Fibroblast of lung (primary cell): ENCODE results near the gene GABPB1. TPM values are rescaled to one million over a fixed set of nuclear protein-coding genes. Genes with fewer than 3 reads are reported as not detected.

ENCODE experiments used
- DNase-seq, 2 donors: peaks; one replicate each; pipeline versions ENCODE4 v3.0.0 to v3.0.0-alpha.2; 2010; ENCODE audit warnings: low read depth in 2 of 2
- H2AFZ ChIP-seq: 2 replicates; pipeline ENCODE4 v1.5.1; 2012; ENCODE audit warnings: low read length, control low read depth, inconsistent platforms
- H3K27ac ChIP-seq: 2 replicates; pipeline ENCODE4 v1.5.1; 2011; ENCODE audit warnings: low read length, control low read depth; ENCODE audit not compliant: insufficient read depth
- H3K27me3 ChIP-seq: 2 replicates; pipeline ENCODE4 v1.5.1; 2011; ENCODE audit warnings: mild to moderate bottlenecking, low read length; ENCODE audit not compliant: control insufficient read depth, insufficient read depth
- H3K36me3 ChIP-seq: 2 replicates; pipeline ENCODE4 v1.5.1; 2011; ENCODE audit warnings: low read length; ENCODE audit not compliant: control insufficient read depth, insufficient read depth
- H3K4me1 ChIP-seq: 2 replicates; pipeline ENCODE4 v1.5.1; 2011; ENCODE audit warnings: low read length; ENCODE audit not compliant: control insufficient read depth, insufficient read depth; ENCODE audit errors: extremely low read depth
- H3K4me2 ChIP-seq: 2 replicates; pipeline ENCODE4 v1.5.1; 2011; ENCODE audit warnings: low read length, control low read depth; ENCODE audit not compliant: insufficient read depth; ENCODE audit errors: extremely low read depth
- H3K4me3 ChIP-seq, 4 experiments: fragments of 200-600 bp in 1 of 4; sonication (generic) in 1 of 4; replicated peaks in 1 of 4; 2 replicates each; pipeline ENCODE4 v1.5.1; 2011 to 2016; ENCODE audit warnings: low read length in 4 of 4, low read depth in 3 of 4, mild to moderate bottlenecking in 3 of 4, control low read depth in 2 of 4, inconsistent platforms in 1 of 4, mixed read lengths in 1 of 4; ENCODE audit not compliant: insufficient read depth in 1 of 4; ENCODE audit errors: control extremely low read depth in 1 of 4
- H3K79me2 ChIP-seq: 2 replicates; pipeline ENCODE4 v1.5.1; 2012; ENCODE audit warnings: mild to moderate bottlenecking, low read length, inconsistent platforms; ENCODE audit not compliant: control insufficient read depth, insufficient read depth
- H3K9ac ChIP-seq: 2 replicates; pipeline ENCODE4 v1.5.1; 2011; ENCODE audit warnings: mild to moderate bottlenecking, low read length, control low read depth; ENCODE audit not compliant: insufficient read depth
- H3K9me3 ChIP-seq: 2 replicates; pipeline ENCODE4 v1.5.1; 2012; ENCODE audit warnings: low read depth, low read length; ENCODE audit not compliant: control insufficient read depth, insufficient read depth
- H4K20me1 ChIP-seq: 2 replicates; pipeline ENCODE4 v1.5.1; 2011; ENCODE audit warnings: low read length; ENCODE audit not compliant: control insufficient read depth, insufficient read depth; ENCODE audit errors: extremely low read depth
- EZH2 ChIP-seq: IDR thresholded peaks from 2 replicates; pipeline ENCODE4 v1.5.1; 2012; ENCODE audit warnings: low read length, control low read depth, mild to moderate bottlenecking; ENCODE audit errors: missing control alignments
- polyA plus RNA-seq, 2 donors: library from polyadenylated mRNA; depleted of rRNA in 1 of 2; stranded (reverse) in 1 of 2; unstranded in 1 of 2; fragments of >200 nt; gene quantifications; 2 replicates each; pipeline ENCODE4 v1.2.1, GENCODE V29; 2011 to 2012; ENCODE audit warnings: missing spikeins in 1 of 2
- total RNA-seq: library from RNA; depleted of rRNA; stranded (reverse); fragments of >200 nt; gene quantifications from 2 replicates; pipeline ENCODE4 v1.2.1, GENCODE V29; 2014
- TF ChIP-seq, protein P1 (sequence below), 2 donors: IDR thresholded peaks in 1 of 2; conservative IDR thresholded peaks in 1 of 2; 1 replicate in 1 of 2; 2 replicates in 1 of 2; pipeline ENCODE4 v1.5.1; 2011 to 2012; ENCODE audit warnings: low read length in 2 of 2, control low read depth in 1 of 2, inconsistent platforms in 1 of 2, low read depth in 1 of 2, mild to moderate bottlenecking in 1 of 2

Gene GABPB1
- total and polyA plus RNA-seq, 2 donors (not counting 1 experiment from before 2014, with no cell fraction given) = 25.4 to 40.1 TPM

DNA sequence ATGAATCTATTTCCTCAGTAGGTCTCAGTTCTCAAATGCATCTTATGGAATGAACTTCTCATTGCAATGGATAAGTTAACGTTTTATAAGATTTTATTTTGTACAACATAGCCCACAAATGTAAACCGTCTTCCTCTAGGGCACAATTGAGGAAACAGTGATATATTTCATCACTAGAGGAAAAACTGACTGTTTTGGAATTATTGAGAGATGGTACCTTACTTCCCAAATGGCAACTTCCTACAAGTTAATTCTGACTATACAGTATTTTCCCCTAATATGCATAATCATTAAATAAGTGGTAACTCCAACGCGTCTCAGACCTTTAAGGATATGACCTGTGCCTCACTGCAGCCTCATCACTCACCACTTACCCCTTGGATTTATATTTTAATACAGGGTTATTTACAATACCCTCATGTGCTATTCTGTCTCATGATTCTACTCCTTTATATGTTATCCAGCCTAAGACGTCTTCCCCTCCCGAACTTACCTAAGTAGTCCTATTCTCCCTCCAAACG, 13.3 kb downstream of the GABPB1 start:
- Histone ChIP-seq H3K27ac (no peak overlapping the region), H3K79me2 (peaks cover 2% of the 10 kb centered on the region), H3K4me3 (no peak overlapping the region), H2AFZ (no peak overlapping the region), H3K36me3 (no peaks in the 10 kb centered on the region), H3K9me3 (no peaks in the 10 kb centered on the region), H3K27me3 (no peaks in the 10 kb centered on the region), H3K9ac (no peak overlapping the region), H3K4me1 (no peaks in the 10 kb centered on the region), H4K20me1 (no peaks in the 10 kb centered on the region), H3K4me2 (no peak overlapping the region)
- DNase-seq = no peak
- TF ChIP-seq, protein P1, sequence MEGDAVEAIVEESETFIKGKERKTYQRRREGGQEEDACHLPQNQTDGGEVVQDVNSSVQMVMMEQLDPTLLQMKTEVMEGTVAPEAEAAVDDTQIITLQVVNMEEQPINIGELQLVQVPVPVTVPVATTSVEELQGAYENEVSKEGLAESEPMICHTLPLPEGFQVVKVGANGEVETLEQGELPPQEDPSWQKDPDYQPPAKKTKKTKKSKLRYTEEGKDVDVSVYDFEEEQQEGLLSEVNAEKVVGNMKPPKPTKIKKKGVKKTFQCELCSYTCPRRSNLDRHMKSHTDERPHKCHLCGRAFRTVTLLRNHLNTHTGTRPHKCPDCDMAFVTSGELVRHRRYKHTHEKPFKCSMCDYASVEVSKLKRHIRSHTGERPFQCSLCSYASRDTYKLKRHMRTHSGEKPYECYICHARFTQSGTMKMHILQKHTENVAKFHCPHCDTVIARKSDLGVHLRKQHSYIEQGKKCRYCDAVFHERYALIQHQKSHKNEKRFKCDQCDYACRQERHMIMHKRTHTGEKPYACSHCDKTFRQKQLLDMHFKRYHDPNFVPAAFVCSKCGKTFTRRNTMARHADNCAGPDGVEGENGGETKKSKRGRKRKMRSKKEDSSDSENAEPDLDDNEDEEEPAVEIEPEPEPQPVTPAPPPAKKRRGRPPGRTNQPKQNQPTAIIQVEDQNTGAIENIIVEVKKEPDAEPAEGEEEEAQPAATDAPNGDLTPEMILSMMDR (conservative IDR thresholded peaks at IDR 0.05 in 1 of 2, IDR thresholded peaks at IDR 0.05 in 1 of 2; ENCODE audit: low read depth in 1 of 2, low read length in 2 of 2) = no peak
- no peak for TF ChIP-seq EZH2

DNA sequence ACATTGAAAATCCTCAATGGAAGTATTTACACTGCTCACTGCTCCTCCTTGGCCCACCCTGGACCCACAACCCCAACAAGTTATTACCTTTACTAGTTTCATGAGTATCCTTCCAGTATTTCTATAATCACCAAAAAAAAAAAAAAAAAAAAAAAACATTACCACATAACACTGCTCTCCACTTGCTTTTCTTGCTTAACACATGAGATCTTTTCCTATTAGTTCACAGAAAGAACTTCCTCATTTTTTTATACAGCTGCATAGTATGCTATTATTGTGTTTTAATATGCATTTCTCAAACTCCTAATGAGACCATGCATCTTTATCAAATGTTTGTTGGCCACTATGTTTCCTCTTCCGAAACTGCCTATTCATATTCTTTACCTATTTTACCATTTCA, 14.6 kb downstream of the GABPB1 start:
- H3K36me3 ChIP-seq = no peaks in the 10 kb centered on the region
- no peaks in the 10 kb centered on the region for H4K20me1 ChIP-seq
- H3K79me2 ChIP-seq = peaks cover 2% of the 10 kb centered on the region
- H3K4me1 ChIP-seq = no peaks in the 10 kb centered on the region
- no peak overlapping the region for H3K4me2 ChIP-seq
- H3K27ac ChIP-seq = no peak overlapping the region
- no peak overlapping the region for H3K9ac ChIP-seq
- no peak for TF ChIP-seq EZH2
- TF ChIP-seq, protein P1 (conservative IDR thresholded peaks at IDR 0.05 in 1 of 2, IDR thresholded peaks at IDR 0.05 in 1 of 2; ENCODE audit: low read depth in 1 of 2, low read length in 2 of 2) = no peak
- no peak overlapping the region for H2AFZ ChIP-seq
- no peak for DNase-seq
- H3K27me3 ChIP-seq = no peaks in the 10 kb centered on the region
- H3K4me3 ChIP-seq = no peak overlapping the region
- H3K9me3 ChIP-seq = no peaks in the 10 kb centered on the region

DNA sequence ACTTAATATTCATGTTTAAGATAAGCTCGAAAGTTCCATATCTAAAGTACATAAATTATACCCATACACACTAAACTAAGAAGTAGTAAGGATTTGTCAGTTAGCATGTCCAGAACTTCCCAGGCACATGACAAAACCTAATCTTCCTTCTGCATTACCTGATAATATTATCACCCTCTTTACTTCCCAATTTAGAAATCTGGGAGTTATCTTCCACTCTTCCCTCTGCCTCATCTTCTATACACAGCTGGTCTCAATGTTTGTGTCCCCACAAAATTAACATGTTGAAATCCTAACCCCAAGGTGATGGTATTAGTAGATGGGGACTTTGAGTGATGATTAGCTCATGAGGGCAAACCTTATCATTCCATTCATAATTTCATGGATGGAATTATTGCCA, 15.3 kb downstream of the GABPB1 start:
- no peaks in the 10 kb centered on the region for H3K27me3 ChIP-seq
- H4K20me1 ChIP-seq = no peaks in the 10 kb centered on the region
- no peak overlapping the region for H3K4me3 ChIP-seq
- no peak overlapping the region for H3K9ac ChIP-seq
- no peaks in the 10 kb centered on the region for H3K79me2 ChIP-seq
- TF ChIP-seq, protein P1 (conservative IDR thresholded peaks at IDR 0.05 in 1 of 2, IDR thresholded peaks at IDR 0.05 in 1 of 2; ENCODE audit: low read depth in 1 of 2, low read length in 2 of 2) = no peak
- no peak for TF ChIP-seq EZH2
- no peak overlapping the region for H3K27ac ChIP-seq
- H2AFZ ChIP-seq = no peak overlapping the region
- H3K4me2 ChIP-seq = no peak overlapping the region
- no peaks in the 10 kb centered on the region for H3K36me3 ChIP-seq
- H3K9me3 ChIP-seq = no peaks in the 10 kb centered on the region
- DNase-seq = no peak
- no peaks in the 10 kb centered on the region for H3K4me1 ChIP-seq
